Activated CD8-positive, alpha-beta T cell treated with anti-CD3 and anti-CD28 coated beads, Interleukin-2, amount 10 ng/mL, durations not matched to agents 7 days and 5 days (primary cell): Measurements from ENCODE around the gene TUBB3. TPM values are rescaled to one million over a fixed set of nuclear protein-coding genes. Genes with fewer than 3 reads are reported as not detected.
"Not testable (repeated sequence)": the region's sequence is repeated elsewhere in the genome, so short reads cannot be mapped to it uniquely, and the experiment has no call there.

Source experiments
- ATAC-seq: fragments of 150-1000 bp; cut with Tn5 transposase; one replicate; pipeline ENCODE4 v1.10.0; 2021; ENCODE audit warnings: moderate library complexity
- CTCF ChIA-PET: fragments of 350-600 bp; sonication (Branson Sonifier 250); formaldehyde crosslinking; loops from one replicate; lab custom pipeline; 2021; ENCODE audit warnings: antibody characterized with exemption; lab: Charles Lee
- POLR2A ChIA-PET: fragments of 350-600 bp; sonication (Branson Sonifier 250); formaldehyde crosslinking; loops from one replicate; lab custom pipeline; 2021; ENCODE audit warnings: antibody characterized with exemption; lab: Charles Lee
- DNase-seq: peaks from one replicate; pipeline ENCODE4 v3.0.0-alpha.2; 2020
- H3K27ac Mint-ChIP-seq: one replicate; pipeline ENCODE4 v1.8.0; 2021; ENCODE audit warnings: mild to moderate bottlenecking, mixed read lengths
- H3K27me3 Mint-ChIP-seq: one replicate; pipeline ENCODE4 v1.8.0; 2021; ENCODE audit warnings: low read depth, mixed read lengths
- H3K36me3 Mint-ChIP-seq: one replicate; pipeline ENCODE4 v1.8.0; 2021; ENCODE audit warnings: low read depth, mixed read lengths
- H3K4me1 Mint-ChIP-seq: one replicate; pipeline ENCODE4 v1.8.0; 2021; ENCODE audit warnings: low read depth, mixed read lengths
- H3K4me3 Mint-ChIP-seq: one replicate; pipeline ENCODE4 v1.8.0; 2021; ENCODE audit warnings: mild to moderate bottlenecking, mixed read lengths
- H3K9me3 Mint-ChIP-seq: one replicate; pipeline ENCODE4 v1.8.0; 2022; ENCODE audit warnings: mixed read lengths; ENCODE audit not compliant: insufficient read depth
- total RNA-seq, 2 experiments: library from RNA; stranded (reverse); gene quantifications; one replicate each; pipeline ENCODE4 v1.2.3, GENCODE V29; 2021

The TUBB3 gene
- total RNA-seq, 2 experiments from 2014 or later, result 1.1 to 1.3 TPM

- H3K9me3 Mint-ChIP-seq, result peaks cover 3% of the 10 kb centered on the region
- no peak for ATAC-seq
- ChIA-PET POLR2A (no interaction called here), CTCF (no interaction called here)
- H3K27me3 Mint-ChIP-seq, result no peaks in the 10 kb centered on the region
- H3K36me3 Mint-ChIP-seq, result no peaks in the 10 kb centered on the region
- H3K4me1 Mint-ChIP-seq, result no peaks in the 10 kb centered on the region
- H3K27ac Mint-ChIP-seq, result no peak overlapping the region
- DNase-seq, result no peak
- H3K4me3 Mint-ChIP-seq, result no peak overlapping the region
Observed at GRCh38 chr16:89934611-89935553, 11.7 kb downstream of the TUBB3 start.

- CTCF ChIA-PET, H3K4me3 Mint-ChIP-seq, H3K27me3 Mint-ChIP-seq, DNase-seq, ATAC-seq, H3K4me1 Mint-ChIP-seq, H3K36me3 Mint-ChIP-seq, H3K9me3 Mint-ChIP-seq, H3K27ac Mint-ChIP-seq, POLR2A ChIA-PET: not testable (repeated sequence)
Observed at GRCh38 chr16:89935620-89936019, 12.5 kb downstream of the TUBB3 start.

- CTCF ChIA-PET, result no interaction called here
- H3K4me1 Mint-ChIP-seq, result no peaks in the 10 kb centered on the region
- H3K4me3 Mint-ChIP-seq, result no peak overlapping the region
- H3K27me3 Mint-ChIP-seq, result peaks cover 2% of the 10 kb centered on the region
- DNase-seq, result no peak
- POLR2A ChIA-PET, result no interaction called here
- ATAC-seq, result no peak
- H3K36me3 Mint-ChIP-seq, result no peaks in the 10 kb centered on the region
- peaks cover 3% of the 10 kb centered on the region for H3K9me3 Mint-ChIP-seq
- H3K27ac Mint-ChIP-seq, result no peak overlapping the region
Observed at GRCh38 chr16:89936034-89936433, 12.9 kb downstream of the TUBB3 start.

GRCh38 chr16:89936508-89936907, 13.4 kb downstream of the TUBB3 start:
- no peaks in the 10 kb centered on the region for H3K4me1 Mint-ChIP-seq
- H3K36me3 Mint-ChIP-seq, result no peaks in the 10 kb centered on the region
- POLR2A ChIA-PET, result no interaction called here
- CTCF ChIA-PET, result no interaction called here
- ATAC-seq, result no peak
- no peak overlapping the region for H3K4me3 Mint-ChIP-seq
- no peak overlapping the region for H3K27ac Mint-ChIP-seq
- peaks cover 2% of the 10 kb centered on the region for H3K27me3 Mint-ChIP-seq
- H3K9me3 Mint-ChIP-seq, result peaks cover 3% of the 10 kb centered on the region
- no peak for DNase-seq

GRCh38 chr16:89936981-89937380, 13.8 kb downstream of the TUBB3 start:
- Mint-ChIP-seq H3K4me3 (no peak overlapping the region), H3K27ac (no peak overlapping the region), H3K27me3 (peaks cover 2% of the 10 kb centered on the region), H3K9me3 (peaks cover 3% of the 10 kb centered on the region), H3K4me1 (no peaks in the 10 kb centered on the region), H3K36me3 (no peaks in the 10 kb centered on the region)
- DNase-seq (no peak), ATAC-seq (no peak)
- CTCF ChIA-PET, result no interaction called here
- POLR2A ChIA-PET, result no interaction called here

GRCh38 chr16:89938175-89938885, 15.2 kb downstream of the TUBB3 start:
- peaks cover 2% of the 10 kb centered on the region for H3K27me3 Mint-ChIP-seq
- H3K27ac Mint-ChIP-seq, result no peak overlapping the region
- DNase-seq (no peak), ATAC-seq (no peak)
- POLR2A ChIA-PET, result interaction anchor here (1.1 kb wide), 1 partner anchor 10 kb away, joined by 4 read pairs; the partner anchor contains the start of gene DEF8
- H3K4me1 Mint-ChIP-seq, result no peaks in the 10 kb centered on the region
- no peaks in the 10 kb centered on the region for H3K36me3 Mint-ChIP-seq
- CTCF ChIA-PET, result no interaction called here
- no peak overlapping the region for H3K4me3 Mint-ChIP-seq
- peaks cover 3% of the 10 kb centered on the region for H3K9me3 Mint-ChIP-seq

- POLR2A ChIA-PET, result no interaction called here
- Mint-ChIP-seq H3K27me3 (peaks cover 26% of the 10 kb centered on the region), H3K4me3 (no peak overlapping the region), H3K4me1 (peaks cover 11% of the 10 kb centered on the region), H3K36me3 (no peaks in the 10 kb centered on the region), H3K9me3 (no peaks in the 10 kb centered on the region), H3K27ac (no peak overlapping the region)
- ATAC-seq, result no peak
- DNase-seq, result no peak
- CTCF ChIA-PET, result no interaction called here
Observed at GRCh38 chr16:89944773-89945172, 21.6 kb downstream of the TUBB3 start.

- ChIA-PET POLR2A (no interaction called here), CTCF (no interaction called here)
Observed at GRCh38 chr16:89945654-89946053, 22.5 kb downstream of the TUBB3 start.

GRCh38 chr16:89946515-89946914, 23.4 kb downstream of the TUBB3 start:
- Mint-ChIP-seq H3K36me3 (no peaks in the 10 kb centered on the region), H3K9me3 (no peaks in the 10 kb centered on the region), H3K4me1 (peaks cover 12% of the 10 kb centered on the region), H3K27me3 (peaks cover 24% of the 10 kb centered on the region), H3K4me3 (no peak overlapping the region), H3K27ac (no peak overlapping the region)
- ChIA-PET POLR2A (no interaction called here), CTCF (no interaction called here)
- DNase-seq, result no peak
- no peak for ATAC-seq

More at GRCh38 chr16:89945654-89946053, 22.5 kb downstream of the TUBB3 start:
- DNase-seq (no peak), ATAC-seq (no peak)
- Mint-ChIP-seq H3K36me3 (no peaks in the 10 kb centered on the region), H3K27ac (no peak overlapping the region), H3K4me1 (peaks cover 12% of the 10 kb centered on the region), H3K4me3 (no peak overlapping the region), H3K9me3 (no peaks in the 10 kb centered on the region), H3K27me3 (peaks cover 25% of the 10 kb centered on the region)

GRCh38 chr16:89949121-89949742, 26.1 kb downstream of the TUBB3 start:
- CTCF ChIA-PET, result no interaction called here
- H3K4me3 Mint-ChIP-seq, result peak overlapping the region; percentile 76
- no peaks in the 10 kb centered on the region for H3K36me3 Mint-ChIP-seq
- H3K27ac Mint-ChIP-seq, result no peak overlapping the region
- DNase-seq (no peak), ATAC-seq (no peak)
- no peaks in the 10 kb centered on the region for H3K9me3 Mint-ChIP-seq
- H3K4me1 Mint-ChIP-seq, result peaks cover 12% of the 10 kb centered on the region
- peaks cover 20% of the 10 kb centered on the region for H3K27me3 Mint-ChIP-seq
- POLR2A ChIA-PET, result interaction anchor here (3.2 kb wide), 1 partner anchor 23 kb away, joined by 13 read pairs; no protein-coding TSS in a partner anchor

GRCh38 chr16:89949756-89950155, 26.6 kb downstream of the TUBB3 start:
- H3K9me3 Mint-ChIP-seq, result no peaks in the 10 kb centered on the region
- H3K36me3 Mint-ChIP-seq, result no peaks in the 10 kb centered on the region
- H3K27ac Mint-ChIP-seq, result no peak overlapping the region
- ChIA-PET POLR2A (interaction anchor here (3.2 kb wide), 1 partner anchor 23 kb away, joined by 13 read pairs; no protein-coding TSS in a partner anchor), CTCF (interaction anchor here (0.7 kb wide), 1 partner anchor 72 kb away, joined by 3 read pairs; no protein-coding TSS in a partner anchor)
- peak overlapping the region; percentile 76 for H3K4me3 Mint-ChIP-seq
- peaks cover 16% of the 10 kb centered on the region for H3K4me1 Mint-ChIP-seq
- ATAC-seq (no peak), DNase-seq (no peak)
- H3K27me3 Mint-ChIP-seq, result peaks cover 19% of the 10 kb centered on the region
